Upper lobe of right lung (tissue), 1 donor: ENCODE data around the gene ADISSP. TPM values are rescaled to one million over a fixed set of nuclear protein-coding genes. Genes with fewer than 3 reads are reported as not detected.

Source experiments
- ATAC-seq: fragments of 200-7000 bp; cut with Tn5 transposase; one replicate; pipeline ENCODE4 v1.9.1; 2020; ENCODE audit warnings: mild to moderate bottlenecking, moderate library complexity
- DNase-seq: peaks from one replicate; pipeline ENCODE4 v3.0.0-alpha.2; 2020
- H3K27ac ChIP-seq: fragments of 200-600 bp; one replicate; pipeline ENCODE4 v1.8.0; 2022
- H3K27me3 ChIP-seq: fragments of 200-600 bp; one replicate; pipeline ENCODE4 v1.8.0; 2022; ENCODE audit warnings: mild to moderate bottlenecking
- H3K36me3 ChIP-seq: fragments of 200-600 bp; one replicate; pipeline ENCODE4 v1.8.0; 2022
- H3K4me1 ChIP-seq: fragments of 200-600 bp; one replicate; pipeline ENCODE4 v1.8.0; 2022
- H3K4me3 ChIP-seq: fragments of 200-600 bp; one replicate; pipeline ENCODE4 v1.8.0; 2022; ENCODE audit warnings: mild to moderate bottlenecking
- H3K9me3 ChIP-seq: fragments of 200-600 bp; one replicate; pipeline ENCODE4 v1.8.0; 2022
- intact Hi-C: fragments of 100-400 bp; cut with DNase I; formaldehyde crosslinking; loops from one replicate; pipeline ENCODE4 v1.11.0; 2022
- total RNA-seq: library from RNA; stranded (reverse); fragmentation: NEBNext Ultra II Directional; extraction: Animal tissue kit (Norgen Biotek cat#: 25700); gene quantifications from one replicate; pipeline ENCODE4 v1.2.1, GENCODE V29; 2021
- TF ChIP-seq, protein P1 (sequence below): fragments of 200-600 bp; IDR thresholded peaks from one replicate; pipeline ENCODE4 v1.8.0; 2022; ENCODE audit warnings: antibody characterized with exemption
- donor health status: DM: no; HTN: yes; CAD: no; lungs with severe emphysema.

The ADISSP gene
- total RNA-seq, 1 donor from 2014 or later: 23.3 TPM

DNA sequence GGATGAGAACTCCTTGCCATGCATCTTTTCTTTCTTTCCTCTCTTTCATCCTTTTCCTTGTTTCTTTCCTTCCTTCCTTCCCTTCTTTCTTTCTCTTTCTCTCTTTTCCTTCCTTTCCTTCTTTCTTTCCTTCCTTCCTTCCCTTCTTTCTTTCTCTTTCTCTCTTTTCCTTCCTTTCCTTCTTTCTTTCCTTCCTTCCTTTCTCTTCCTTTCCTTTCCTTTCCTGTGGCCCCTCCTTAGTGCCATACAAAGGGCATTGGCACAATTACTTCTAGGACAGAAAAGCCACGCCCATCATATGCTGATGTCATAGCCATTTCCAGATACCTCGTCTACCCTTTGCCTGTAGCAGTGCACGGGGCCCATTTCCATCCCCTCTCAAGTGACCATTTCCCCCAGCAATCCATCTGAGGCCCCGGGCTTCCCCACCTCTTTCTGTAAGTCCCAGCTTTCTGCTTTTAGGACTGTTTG is 21.2 kb upstream of the ADISSP start:
- ATAC-seq (no peak), DNase-seq (no peak)
- no peak overlapping the region for H3K27ac ChIP-seq
- intact Hi-C loops: loop anchor here (5.0 kb wide), 1 partner anchor 34 kb away; the partner anchor contains the start of gene AP5S1
- H3K9me3 ChIP-seq: no peaks in the 10 kb centered on the region
- TF ChIP-seq, protein P1, sequence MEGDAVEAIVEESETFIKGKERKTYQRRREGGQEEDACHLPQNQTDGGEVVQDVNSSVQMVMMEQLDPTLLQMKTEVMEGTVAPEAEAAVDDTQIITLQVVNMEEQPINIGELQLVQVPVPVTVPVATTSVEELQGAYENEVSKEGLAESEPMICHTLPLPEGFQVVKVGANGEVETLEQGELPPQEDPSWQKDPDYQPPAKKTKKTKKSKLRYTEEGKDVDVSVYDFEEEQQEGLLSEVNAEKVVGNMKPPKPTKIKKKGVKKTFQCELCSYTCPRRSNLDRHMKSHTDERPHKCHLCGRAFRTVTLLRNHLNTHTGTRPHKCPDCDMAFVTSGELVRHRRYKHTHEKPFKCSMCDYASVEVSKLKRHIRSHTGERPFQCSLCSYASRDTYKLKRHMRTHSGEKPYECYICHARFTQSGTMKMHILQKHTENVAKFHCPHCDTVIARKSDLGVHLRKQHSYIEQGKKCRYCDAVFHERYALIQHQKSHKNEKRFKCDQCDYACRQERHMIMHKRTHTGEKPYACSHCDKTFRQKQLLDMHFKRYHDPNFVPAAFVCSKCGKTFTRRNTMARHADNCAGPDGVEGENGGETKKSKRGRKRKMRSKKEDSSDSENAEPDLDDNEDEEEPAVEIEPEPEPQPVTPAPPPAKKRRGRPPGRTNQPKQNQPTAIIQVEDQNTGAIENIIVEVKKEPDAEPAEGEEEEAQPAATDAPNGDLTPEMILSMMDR: no peak
- H3K36me3 ChIP-seq: peaks cover 7% of the 10 kb centered on the region
- peaks cover 20% of the 10 kb centered on the region for H3K4me1 ChIP-seq
- no peak overlapping the region for H3K4me3 ChIP-seq
- H3K27me3 ChIP-seq: no peaks in the 10 kb centered on the region

DNA sequence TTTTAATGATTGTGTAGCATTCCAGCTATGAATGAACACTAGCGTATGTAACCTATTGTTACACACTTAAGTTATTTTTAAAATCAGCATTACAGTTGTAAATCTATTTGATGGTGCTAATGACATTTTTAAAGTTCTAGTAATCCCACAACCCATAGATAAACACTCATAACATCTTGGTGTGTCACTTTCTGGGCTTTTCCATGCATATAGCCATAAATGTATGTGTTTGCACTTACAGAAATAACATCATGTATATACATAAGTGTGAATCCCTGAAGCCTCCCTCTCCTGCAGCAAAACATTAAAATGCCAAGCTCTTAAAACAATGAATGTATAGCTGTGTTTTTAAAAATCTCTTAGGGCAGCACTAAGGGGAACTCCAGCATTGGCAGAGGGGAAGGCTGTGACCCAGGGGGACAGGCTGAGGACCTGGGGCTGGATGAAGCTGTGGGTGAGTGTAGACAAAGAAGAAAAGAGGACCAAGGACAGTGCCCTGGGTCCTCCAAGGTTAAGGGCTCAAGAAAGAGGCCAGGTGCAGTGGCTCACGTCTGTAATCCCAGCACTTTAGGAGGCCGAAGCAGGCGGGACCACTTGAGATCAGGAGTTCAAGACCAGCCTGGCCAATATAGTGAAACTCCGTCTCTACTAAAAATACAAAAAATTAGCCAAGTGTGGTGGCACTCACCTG is 19.9 kb upstream of the ADISSP start:
- DNase-seq (no peak), ATAC-seq (no peak)
- Histone ChIP-seq H3K4me1 (peaks cover 23% of the 10 kb centered on the region), H3K4me3 (peak overlapping the region; percentile 37), H3K9me3 (no peaks in the 10 kb centered on the region), H3K27me3 (no peaks in the 10 kb centered on the region), H3K36me3 (peaks cover 7% of the 10 kb centered on the region), H3K27ac (peak overlapping the region; percentile 14)
- TF ChIP-seq, protein P1: no peak
- intact Hi-C loops: loop anchor here (5.0 kb wide), 1 partner anchor 35 kb away; the partner anchor contains the start of gene AP5S1

DNA sequence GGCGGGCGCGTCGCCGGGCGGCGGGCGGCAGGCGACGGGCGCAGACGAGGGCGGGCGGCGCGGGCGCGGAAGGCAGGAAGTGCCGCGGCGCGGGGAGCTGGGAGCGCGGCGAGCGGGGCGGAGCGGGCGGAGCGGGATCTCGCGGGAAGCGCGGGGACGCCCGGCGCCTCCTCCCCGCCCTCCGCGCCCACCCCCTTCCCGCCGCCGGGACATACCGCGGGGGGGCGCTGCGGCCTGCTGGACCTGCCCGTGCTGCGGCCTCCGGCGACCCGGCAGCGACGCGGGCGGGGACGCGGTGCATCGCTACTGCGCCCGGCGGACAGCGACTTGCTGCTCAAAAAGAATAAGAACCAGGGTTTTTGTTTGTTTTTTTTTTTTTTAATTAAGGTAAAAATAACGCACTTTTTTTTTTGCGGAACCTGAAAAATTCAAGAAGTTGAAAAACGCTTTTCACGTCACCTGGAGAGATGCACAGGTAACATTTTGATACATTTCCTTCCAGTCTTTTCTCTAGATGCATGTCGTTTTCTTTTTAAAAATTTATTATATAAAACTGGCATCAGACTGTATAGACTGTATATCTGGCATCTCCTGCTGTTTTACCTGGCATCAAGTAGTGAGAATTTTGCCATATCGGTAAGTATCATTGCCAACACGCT is 19.2 kb upstream of the ADISSP start, which contains the start of gene CENPB:
Gene CENPB, minus strand, starts transcription at position 76 of the 659 bp plus-strand sequence. CDS start 257 bp downstream, outside the sequence.
- TF ChIP-seq, protein P1: peak; percentile 80
- intact Hi-C loops: loop anchor here (5.0 kb wide), 1 partner anchor 36 kb away; the partner anchor contains the start of gene AP5S1
- peak within 1 kb of the TSS; percentile 84 for H3K27ac ChIP-seq
- DNase-seq: peak; percentile 95
- no peaks in the 10 kb centered on the region for H3K9me3 ChIP-seq
- H3K27me3 ChIP-seq: no peaks in the 10 kb centered on the region
- peaks cover 7% of the 10 kb centered on the region for H3K36me3 ChIP-seq
- peak; percentile 97 for ATAC-seq
- H3K4me1 ChIP-seq: peaks cover 23% of the 10 kb centered on the region
- H3K4me3 ChIP-seq: peak within 1 kb of the TSS; percentile 73

DNA sequence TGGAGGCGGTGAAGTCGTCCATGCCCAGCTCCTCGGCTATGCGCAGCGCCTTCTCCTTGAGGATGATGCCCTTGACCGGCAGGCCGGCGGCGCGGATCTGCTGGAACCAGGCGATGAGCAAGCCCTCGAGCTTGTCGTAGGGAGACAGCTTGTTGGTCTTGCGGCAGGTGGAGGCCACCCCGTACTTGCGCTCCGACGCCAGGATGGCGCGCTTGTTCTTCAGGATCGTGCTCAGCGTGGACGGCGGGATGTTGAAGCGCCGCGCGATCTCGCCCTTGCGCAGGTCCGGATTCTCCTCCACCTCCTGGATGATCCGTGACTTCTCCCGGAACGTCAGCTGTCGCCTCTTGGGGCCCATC is 18.6 kb upstream of the ADISSP start:
- TF ChIP-seq, protein P1: no peak

DNA sequence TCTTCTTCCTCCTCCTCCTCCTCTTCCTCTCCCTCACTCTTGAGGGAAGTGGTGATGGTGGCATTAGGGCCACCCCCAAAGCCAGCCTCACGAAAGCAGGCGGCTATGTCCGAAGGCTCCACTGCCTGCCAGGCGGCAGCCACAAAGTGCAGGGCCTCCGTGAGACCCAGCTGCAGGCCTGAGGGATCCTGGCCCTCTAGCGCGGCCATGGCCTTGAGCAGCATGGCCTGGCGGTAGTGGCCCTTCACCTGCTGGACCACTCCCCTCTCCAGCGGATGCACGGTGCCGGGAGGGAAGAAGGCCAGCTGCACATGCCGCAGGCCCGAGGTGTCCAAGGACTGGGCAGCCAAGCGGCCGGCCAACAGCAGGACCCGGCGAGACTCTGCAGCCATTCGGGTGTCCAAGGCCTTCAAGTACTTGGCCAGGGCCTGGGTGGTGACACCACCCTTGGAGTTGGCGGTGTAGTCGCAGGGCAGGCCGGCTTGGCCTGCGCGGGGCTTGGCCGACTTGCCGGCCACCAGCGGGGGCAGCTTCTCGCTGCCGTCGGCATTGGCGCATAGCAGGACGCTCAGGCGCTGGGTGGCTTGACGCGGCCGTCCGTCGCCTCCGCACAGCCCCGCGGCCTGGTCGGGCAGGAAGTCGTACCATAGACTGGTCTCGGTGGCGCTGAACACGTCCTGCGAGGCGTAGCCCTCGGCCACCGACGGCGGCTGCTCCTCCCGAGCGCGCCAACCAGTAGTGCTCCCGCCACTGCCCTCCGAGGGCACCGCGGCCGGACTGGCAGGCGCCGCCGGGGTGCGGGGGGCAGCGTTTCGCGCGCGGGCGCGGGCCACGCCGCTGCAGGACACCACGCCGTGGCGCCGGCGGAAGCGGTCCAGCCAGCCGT is 17.9 kb upstream of the ADISSP start:
- Histone ChIP-seq H3K4me1 (peaks cover 28% of the 10 kb centered on the region), H3K27ac (peak overlapping the region; percentile 84), H3K36me3 (peaks cover 7% of the 10 kb centered on the region), H3K4me3 (peak overlapping the region; percentile 73), H3K27me3 (no peaks in the 10 kb centered on the region), H3K9me3 (no peaks in the 10 kb centered on the region)
- TF ChIP-seq, protein P1: no peak
- intact Hi-C loops: loop anchor here (5.0 kb wide), 1 partner anchor 37 kb away; the partner anchor contains the start of gene AP5S1
- DNase-seq: no peak
- peak; percentile 4 for ATAC-seq

More for the DNA sequence above, 18.6 kb upstream of the ADISSP start:
- Histone ChIP-seq H3K4me1 (peaks cover 24% of the 10 kb centered on the region), H3K27ac (peak overlapping the region; percentile 84), H3K4me3 (peak overlapping the region; percentile 73), H3K9me3 (no peaks in the 10 kb centered on the region), H3K27me3 (no peaks in the 10 kb centered on the region), H3K36me3 (peaks cover 7% of the 10 kb centered on the region)
- intact Hi-C loops: loop anchor here (5.0 kb wide), 1 partner anchor 36 kb away; the partner anchor contains the start of gene AP5S1
- DNase-seq: peak; percentile 84
- peak; percentile 37 for ATAC-seq
